ENCODE data around the gene SF3B4. TPM values are rescaled to one million over a fixed set of nuclear protein-coding genes. Genes with fewer than 3 reads are reported as not detected.

SF3B4 gene
- total RNA-seq, 1 experiment from 2014 or later, result 23.5 TPM

GRCh38 chr1:149883598-149884247 lies 43.9 kb downstream of the SF3B4 start:
- H3K9ac ChIP-seq (ENCODE audit: low read length), result no peak overlapping the region
- no peak overlapping the region for H3K27ac ChIP-seq (ENCODE audit: low read length)
- no TSS peak for BruUV-seq (replicated peaks)

GRCh38 chr1:149881876-149882275 lies 45.7 kb downstream of the SF3B4 start:
- ChIA-PET CTCF (no interaction called here), POLR2A (ENCODE audit: unreplicated experiment) (no interaction called here)
- Histone ChIP-seq H3K9me3 (ENCODE audit: low read length) (no peaks in the 10 kb centered on the region), H3K36me3 (ENCODE audit: low read depth, low read length) (no peaks in the 10 kb centered on the region), H4K20me1 (ENCODE audit: low read length) (no peaks in the 10 kb centered on the region), H3K9ac (ENCODE audit: low read length) (no peak overlapping the region), H3K4me2 (ENCODE audit: low read length) (no peak overlapping the region), H3K27ac (ENCODE audit: low read length) (no peak overlapping the region), H3K9me2 (replicated peaks; ENCODE audit: low read length) (no peaks in the 10 kb centered on the region), H3F3A (ENCODE audit: low read length, unreplicated experiment) (peaks cover 4% of the 10 kb centered on the region), H3K4me1 (ENCODE audit: insufficient read depth, low read length) (peaks cover 12% of the 10 kb centered on the region), H3K27me3 (ENCODE audit: low read length) (no peaks in the 10 kb centered on the region), H2AFZ (ENCODE audit: low read length) (no peak overlapping the region), H3K4me3 (ENCODE audit: low read length) (no peak overlapping the region), H3K79me2 (ENCODE audit: low read length) (peaks cover 19% of the 10 kb centered on the region; the same call in 1 of the 2 replicates)
- ATAC-seq, result no peak
- no peak for TF ChIP-seq EZH2 (IDR thresholded peaks at IDR 0.05; ENCODE audit: low read length, unreplicated experiment)
- TF ChIP-seq EZH2phosphoT487 (IDR thresholded peaks at IDR 0.05; ENCODE audit: borderline replicate concordance, low read length), result no peak
- intact Hi-C loops (cut with micrococcal nuclease), result no loop called here
- no peak for DNase-seq
- no TSS peak for BruUV-seq (replicated peaks)

More at GRCh38 chr1:149883598-149884247, 43.9 kb downstream of the SF3B4 start:
- Histone ChIP-seq H3K36me3 (ENCODE audit: low read depth, low read length) (no peaks in the 10 kb centered on the region), H3K27me3 (ENCODE audit: low read length) (no peaks in the 10 kb centered on the region), H3F3A (ENCODE audit: low read length, unreplicated experiment) (peaks cover 12% of the 10 kb centered on the region), H3K79me2 (ENCODE audit: low read length) (peaks cover 19% of the 10 kb centered on the region; the same call in 1 of the 2 replicates), H4K20me1 (ENCODE audit: low read length) (no peaks in the 10 kb centered on the region), H3K4me1 (ENCODE audit: insufficient read depth, low read length) (peaks cover 17% of the 10 kb centered on the region), H3K4me3 (ENCODE audit: low read length) (peak overlapping the region; percentile 77; the same call in 1 of the 2 replicates), H3K9me3 (ENCODE audit: low read length) (no peaks in the 10 kb centered on the region), H3K4me2 (ENCODE audit: low read length) (peak overlapping the region; percentile 82; the same call in 1 of the 2 replicates), H2AFZ (ENCODE audit: low read length) (no peak overlapping the region), H3K9me2 (replicated peaks; ENCODE audit: low read length) (no peaks in the 10 kb centered on the region)
- intact Hi-C loops (cut with micrococcal nuclease), result no loop called here
- ChIA-PET CTCF (no interaction called here), POLR2A (ENCODE audit: unreplicated experiment) (no interaction called here)
- no peak for TF ChIP-seq CTCF (conservative IDR thresholded peaks at IDR 0.05; ENCODE audit: low read depth, low read length)
- TF ChIP-seq EZH2phosphoT487 (IDR thresholded peaks at IDR 0.05; ENCODE audit: borderline replicate concordance, low read length), result no peak
- TF ChIP-seq EZH2 (IDR thresholded peaks at IDR 0.05; ENCODE audit: low read length, unreplicated experiment), result no peak
- ATAC-seq (no peak), DNase-seq (no peak)

GRCh38 chr1:149879556-149879955 lies 48.0 kb downstream of the SF3B4 start:
- no TSS peak for BruUV-seq (replicated peaks)
- Histone ChIP-seq H3K9ac (ENCODE audit: low read length) (no peak overlapping the region), H3K27ac (ENCODE audit: low read length) (no peak overlapping the region), H2AFZ (ENCODE audit: low read length) (no peak overlapping the region), H3K9me2 (replicated peaks; ENCODE audit: low read length) (no peaks in the 10 kb centered on the region), H3K27me3 (ENCODE audit: low read length) (no peaks in the 10 kb centered on the region), H3K4me1 (ENCODE audit: insufficient read depth, low read length) (peaks cover 5% of the 10 kb centered on the region), H3K9me3 (ENCODE audit: low read length) (no peaks in the 10 kb centered on the region), H3K4me3 (ENCODE audit: low read length) (no peak overlapping the region), H3K4me2 (ENCODE audit: low read length) (no peak overlapping the region), H3K36me3 (ENCODE audit: low read depth, low read length) (no peaks in the 10 kb centered on the region), H3K79me2 (ENCODE audit: low read length) (peaks cover 11% of the 10 kb centered on the region; the same call in 1 of the 2 replicates), H3F3A (ENCODE audit: low read length, unreplicated experiment) (no peaks in the 10 kb centered on the region), H4K20me1 (ENCODE audit: low read length) (no peaks in the 10 kb centered on the region)
- TF ChIP-seq EZH2 (IDR thresholded peaks at IDR 0.05; ENCODE audit: low read length, unreplicated experiment), result no peak
- TF ChIP-seq CTCF (conservative IDR thresholded peaks at IDR 0.05; ENCODE audit: low read depth, low read length), result no peak
- no peak for TF ChIP-seq EZH2phosphoT487 (IDR thresholded peaks at IDR 0.05; ENCODE audit: borderline replicate concordance, low read length)
- ATAC-seq (no peak), DNase-seq (no peak)
- ChIA-PET POLR2A (ENCODE audit: unreplicated experiment) (no interaction called here), CTCF (no interaction called here)
- intact Hi-C loops (cut with micrococcal nuclease), result no loop called here
